Lower lobe of right lung (tissue), 2 donors: ENCODE measurements around the gene NCOA1. TPM values are rescaled to one million over a fixed set of nuclear protein-coding genes. Genes with fewer than 3 reads are reported as not detected.
"Not testable (repeated sequence)": the region's sequence is repeated elsewhere in the genome, so short reads cannot be mapped to it uniquely, and the experiment has no call there.

Source experiments
- ATAC-seq, 2 donors: fragments of 200-7000 bp; cut with Tn5 transposase; one replicate each; pipeline ENCODE4 v1.9.1; 2020 to 2022; ENCODE audit warnings: mild to moderate bottlenecking in 2 of 2, moderate library complexity in 2 of 2
- DNase-seq: peaks from one replicate; pipeline ENCODE4 v3.0.0-alpha.2; 2020
- H3K27ac ChIP-seq: fragments of 200-600 bp; one replicate; pipeline ENCODE4 v1.8.0; 2022
- H3K27me3 ChIP-seq: fragments of 200-600 bp; one replicate; pipeline ENCODE4 v1.8.0; 2022; ENCODE audit warnings: low read depth
- H3K36me3 ChIP-seq: fragments of 200-600 bp; one replicate; pipeline ENCODE4 v1.8.0; 2022; ENCODE audit warnings: mild to moderate bottlenecking
- H3K4me1 ChIP-seq: fragments of 200-600 bp; one replicate; pipeline ENCODE4 v1.8.0; 2022
- H3K4me3 ChIP-seq: fragments of 200-600 bp; one replicate; pipeline ENCODE4 v1.8.0; 2022; ENCODE audit warnings: mild to moderate bottlenecking
- H3K9me3 ChIP-seq: fragments of 200-600 bp; one replicate; pipeline ENCODE4 v1.8.0; 2022
- CTCF ChIP-seq: fragments of 200-600 bp; IDR thresholded peaks from one replicate; pipeline ENCODE4 v1.8.0; 2022; ENCODE audit warnings: antibody characterized with exemption, mild to moderate bottlenecking
- intact Hi-C: fragments of 100-400 bp; cut with DNase I; formaldehyde crosslinking; loops from one replicate; pipeline ENCODE4 v1.11.0; 2022
- total RNA-seq: library from RNA; stranded (reverse); fragmentation: NEBNext Ultra II Directional; extraction: Animal tissue kit (Norgen Biotek cat#: 25700); gene quantifications from one replicate; pipeline ENCODE4 v1.2.1, GENCODE V29; 2021
- donor health status: DM: no; HTN: yes; CAD: no; lungs with severe emphysema.

The NCOA1 gene
- total RNA-seq, 1 donor from 2014 or later = 48.3 TPM

- Histone ChIP-seq H3K4me1 (no peaks in the 10 kb centered on the region), H3K4me3 (no peak overlapping the region), H3K36me3 (no peaks in the 10 kb centered on the region), H3K9me3 (peaks cover 14% of the 10 kb centered on the region), H3K27me3 (no peaks in the 10 kb centered on the region), H3K27ac (no peak overlapping the region)
- intact Hi-C loops = no loop called here
- no peak for DNase-seq
- no peak for ATAC-seq
- TF ChIP-seq CTCF = no peak
These were observed 36.5 kb downstream of the NCOA1 start for GRCh38 chr2:24527536-24527935.

- ATAC-seq (no peak), DNase-seq (no peak)
- Histone ChIP-seq H3K36me3 (no peaks in the 10 kb centered on the region), H3K27me3 (no peaks in the 10 kb centered on the region), H3K4me3 (no peak overlapping the region), H3K9me3 (peaks cover 14% of the 10 kb centered on the region), H3K4me1 (no peaks in the 10 kb centered on the region), H3K27ac (no peak overlapping the region)
- intact Hi-C loops = no loop called here
- no peak for TF ChIP-seq CTCF
These were observed 39.7 kb downstream of the NCOA1 start for GRCh38 chr2:24530796-24531195.

GRCh38 chr2:24531610-24532009 is 40.6 kb downstream of the NCOA1 start:
- H3K27me3 ChIP-seq, DNase-seq, ATAC-seq, H3K27ac ChIP-seq, intact Hi-C loops, H3K36me3 ChIP-seq, H3K4me3 ChIP-seq, H3K4me1 ChIP-seq: not testable (repeated sequence)
- H3K9me3 ChIP-seq = peaks cover 14% of the 10 kb centered on the region

- peaks cover 14% of the 10 kb centered on the region for H3K9me3 ChIP-seq
- DNase-seq, H3K36me3 ChIP-seq, H3K4me3 ChIP-seq, H3K27ac ChIP-seq, ATAC-seq, H3K4me1 ChIP-seq, intact Hi-C loops, H3K27me3 ChIP-seq: not testable (repeated sequence)
These were observed 41.0 kb downstream of the NCOA1 start for GRCh38 chr2:24532057-24532456.

GRCh38 chr2:24533574-24533973 is 42.5 kb downstream of the NCOA1 start:
- H3K27me3 ChIP-seq, H3K27ac ChIP-seq, H3K36me3 ChIP-seq, H3K4me1 ChIP-seq, intact Hi-C loops, H3K4me3 ChIP-seq, DNase-seq, ATAC-seq: not testable (repeated sequence)
- H3K9me3 ChIP-seq = peaks cover 14% of the 10 kb centered on the region

GRCh38 chr2:24538720-24539119 is 47.7 kb downstream of the NCOA1 start:
- ATAC-seq (no peak), DNase-seq (no peak)
- intact Hi-C loops = no loop called here
- Histone ChIP-seq H3K27ac (no peak overlapping the region), H3K27me3 (no peaks in the 10 kb centered on the region), H3K36me3 (no peaks in the 10 kb centered on the region), H3K9me3 (no peaks in the 10 kb centered on the region), H3K4me3 (no peak overlapping the region), H3K4me1 (no peaks in the 10 kb centered on the region)
- TF ChIP-seq CTCF = no peak

GRCh38 chr2:24539258-24539657 is 48.2 kb downstream of the NCOA1 start:
- Histone ChIP-seq H3K27ac (no peak overlapping the region), H3K36me3 (no peaks in the 10 kb centered on the region), H3K4me1 (no peaks in the 10 kb centered on the region), H3K9me3 (peaks cover 3% of the 10 kb centered on the region), H3K4me3 (no peak overlapping the region), H3K27me3 (no peaks in the 10 kb centered on the region)
- ATAC-seq (no peak), DNase-seq (no peak)
- TF ChIP-seq CTCF = no peak
- intact Hi-C loops = no loop called here
